Lower lobe of right lung (tissue), 2 donors: ENCODE measurements around the gene DPEP1. TPM values are rescaled to one million over a fixed set of nuclear protein-coding genes. Genes with fewer than 3 reads are reported as not detected.

Source experiments
- ATAC-seq, 2 donors: fragments of 200-7000 bp; cut with Tn5 transposase; one replicate each; pipeline ENCODE4 v1.9.1; 2020 to 2022; ENCODE audit warnings: mild to moderate bottlenecking in 2 of 2, moderate library complexity in 2 of 2
- DNase-seq: peaks from one replicate; pipeline ENCODE4 v3.0.0-alpha.2; 2020
- H3K27ac ChIP-seq: fragments of 200-600 bp; one replicate; pipeline ENCODE4 v1.8.0; 2022
- H3K27me3 ChIP-seq: fragments of 200-600 bp; one replicate; pipeline ENCODE4 v1.8.0; 2022; ENCODE audit warnings: low read depth
- H3K36me3 ChIP-seq: fragments of 200-600 bp; one replicate; pipeline ENCODE4 v1.8.0; 2022; ENCODE audit warnings: mild to moderate bottlenecking
- H3K4me1 ChIP-seq: fragments of 200-600 bp; one replicate; pipeline ENCODE4 v1.8.0; 2022
- H3K4me3 ChIP-seq: fragments of 200-600 bp; one replicate; pipeline ENCODE4 v1.8.0; 2022; ENCODE audit warnings: mild to moderate bottlenecking
- H3K9me3 ChIP-seq: fragments of 200-600 bp; one replicate; pipeline ENCODE4 v1.8.0; 2022
- CTCF ChIP-seq: fragments of 200-600 bp; IDR thresholded peaks from one replicate; pipeline ENCODE4 v1.8.0; 2022; ENCODE audit warnings: antibody characterized with exemption, mild to moderate bottlenecking
- intact Hi-C: fragments of 100-400 bp; cut with DNase I; formaldehyde crosslinking; loops from one replicate; pipeline ENCODE4 v1.11.0; 2022
- total RNA-seq: library from RNA; stranded (reverse); fragmentation: NEBNext Ultra II Directional; extraction: Animal tissue kit (Norgen Biotek cat#: 25700); gene quantifications from one replicate; pipeline ENCODE4 v1.2.1, GENCODE V29; 2021
- donor health status: DM: no; HTN: yes; CAD: no; lungs with severe emphysema.

DPEP1 gene
- total RNA-seq, 1 donor from 2014 or later, result 0.59 TPM

DNA sequence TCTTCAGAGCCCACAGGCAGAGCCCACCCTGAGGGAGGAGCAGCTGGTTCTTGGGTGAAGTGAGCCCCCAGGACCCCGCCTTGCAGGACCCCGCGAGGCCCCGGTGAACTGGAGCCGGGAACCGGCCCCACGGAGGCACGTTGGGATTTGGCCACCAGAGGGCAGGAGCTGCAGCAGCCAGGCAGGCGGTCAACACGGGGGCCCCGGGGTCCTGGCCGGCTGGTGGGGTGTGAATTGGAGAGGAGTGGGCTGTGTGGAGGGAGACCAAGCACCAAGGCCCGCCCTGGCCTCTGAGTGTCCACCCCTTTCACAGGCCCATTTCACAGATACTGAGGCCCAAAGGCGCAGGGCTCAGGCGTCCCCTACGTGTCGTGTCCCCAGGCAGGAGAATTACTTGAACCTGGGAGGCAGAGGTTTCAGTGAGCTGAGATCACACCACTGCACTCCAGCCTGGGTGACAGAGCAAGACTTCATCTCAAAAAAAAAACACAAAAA lies 2.2 kb downstream of the DPEP1 start:
- intact Hi-C loops, result no loop called here
- Histone ChIP-seq H3K27me3 (peaks cover 4% of the 10 kb centered on the region), H3K9me3 (no peaks in the 10 kb centered on the region), H3K4me1 (no peaks in the 10 kb centered on the region), H3K36me3 (no peaks in the 10 kb centered on the region), H3K4me3 (no peak overlapping the region), H3K27ac (no peak overlapping the region)
- DNase-seq (no peak), ATAC-seq (peak in 1 of 2 donors; percentile 28)
- peak; percentile 49 for TF ChIP-seq CTCF

DNA sequence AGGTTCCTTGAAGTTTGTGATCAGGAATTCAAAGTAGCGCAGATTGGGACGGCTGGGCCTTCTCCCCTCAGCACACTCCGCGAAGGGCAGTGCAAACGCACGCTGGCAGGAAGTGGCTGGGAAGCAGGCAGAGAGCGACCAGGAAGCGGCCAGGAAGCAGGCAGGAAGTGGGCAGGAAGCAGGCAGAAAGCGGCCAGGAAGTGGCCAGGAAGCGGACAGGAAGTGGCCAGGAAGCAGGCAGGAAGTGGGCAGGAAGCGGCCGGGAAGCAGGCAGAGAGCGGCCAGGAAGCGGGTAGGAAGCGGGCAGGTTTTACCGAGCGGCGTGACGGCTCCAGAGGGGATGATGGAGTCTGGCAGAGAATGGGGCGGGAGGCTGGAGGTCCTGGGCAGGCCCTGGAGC lies 3.2 kb downstream of the DPEP1 start:
- H3K36me3 ChIP-seq, result no peaks in the 10 kb centered on the region
- TF ChIP-seq CTCF, result no peak
- no peak overlapping the region for H3K4me3 ChIP-seq
- H3K9me3 ChIP-seq, result no peaks in the 10 kb centered on the region
- intact Hi-C loops, result no loop called here
- ATAC-seq, result no peak
- H3K27ac ChIP-seq, result peak overlapping the region; percentile 36
- H3K4me1 ChIP-seq, result no peaks in the 10 kb centered on the region
- peaks cover 7% of the 10 kb centered on the region for H3K27me3 ChIP-seq
- no peak for DNase-seq

- no peak for TF ChIP-seq CTCF
- DNase-seq (no peak), ATAC-seq (no peak)
- no peaks in the 10 kb centered on the region for H3K36me3 ChIP-seq
- intact Hi-C loops, result no loop called here
- H3K27me3 ChIP-seq, result peaks cover 7% of the 10 kb centered on the region
- no peaks in the 10 kb centered on the region for H3K4me1 ChIP-seq
- H3K27ac ChIP-seq, result peak overlapping the region; percentile 36
- no peaks in the 10 kb centered on the region for H3K9me3 ChIP-seq
- no peak overlapping the region for H3K4me3 ChIP-seq
Observed at GRCh38 chr16:89617036-89617435, 3.6 kb downstream of the DPEP1 start.

DNA sequence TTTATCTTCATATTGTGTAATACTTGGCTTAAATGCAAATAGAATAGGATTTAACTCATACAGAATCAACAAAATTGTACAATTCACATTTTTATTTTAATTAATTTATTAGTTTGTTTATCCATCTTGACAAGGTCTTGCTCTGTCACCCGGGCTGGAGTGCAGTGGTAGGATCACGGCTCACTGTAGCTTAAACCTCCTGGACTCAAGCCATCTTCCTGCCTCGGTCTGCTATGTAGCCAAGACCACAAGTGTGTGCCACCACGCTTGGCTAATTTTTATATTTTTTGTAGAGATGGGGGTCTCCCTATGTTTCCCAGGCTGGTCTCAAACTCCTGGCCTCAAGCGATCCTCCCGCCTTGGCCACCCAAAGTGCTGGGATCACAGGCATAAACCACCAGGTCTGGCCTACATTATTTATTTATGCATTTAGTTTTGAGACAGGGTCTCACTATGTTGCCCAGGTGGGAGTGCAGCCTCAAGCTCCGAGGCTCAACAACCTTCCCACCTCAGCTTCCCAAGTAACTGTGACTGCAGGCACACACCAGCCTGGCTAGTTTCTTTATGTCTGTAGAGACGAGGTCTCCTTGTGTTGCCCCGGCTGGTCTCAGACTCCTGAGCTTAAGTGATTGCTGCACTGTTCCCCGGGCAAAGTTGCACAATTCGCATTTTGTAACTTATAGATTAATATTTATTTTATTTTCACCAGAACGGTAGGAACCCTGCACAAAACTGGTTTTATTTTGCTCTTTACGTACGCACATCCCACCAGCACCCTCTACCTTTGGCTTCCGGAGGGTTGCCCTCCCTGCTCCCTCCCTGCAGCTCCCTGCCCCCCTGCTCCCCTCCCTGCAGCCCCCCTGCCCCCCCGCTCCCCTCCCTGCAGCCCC lies 4.9 kb downstream of the DPEP1 start:
- Histone ChIP-seq H3K4me1 (no peaks in the 10 kb centered on the region), H3K27me3 (peaks cover 7% of the 10 kb centered on the region), H3K9me3 (no peaks in the 10 kb centered on the region), H3K4me3 (no peak overlapping the region), H3K36me3 (no peaks in the 10 kb centered on the region), H3K27ac (no peak overlapping the region)
- no peak for TF ChIP-seq CTCF
- no peak for DNase-seq
- ATAC-seq, result no peak
- intact Hi-C loops, result no loop called here

- Histone ChIP-seq H3K27ac (no peak overlapping the region), H3K27me3 (peaks cover 7% of the 10 kb centered on the region), H3K36me3 (no peaks in the 10 kb centered on the region), H3K4me1 (no peaks in the 10 kb centered on the region), H3K9me3 (no peaks in the 10 kb centered on the region), H3K4me3 (no peak overlapping the region)
- no peak for ATAC-seq
- TF ChIP-seq CTCF, result no peak
- intact Hi-C loops, result no loop called here
- DNase-seq, result no peak
Observed at GRCh38 chr16:89619840-89620239, 6.4 kb downstream of the DPEP1 start.
